ENCODE data around the gene TMEM150B. TPM values are rescaled to one million over a fixed set of nuclear protein-coding genes. Genes with fewer than 3 reads are reported as not detected.
"Not testable (repeated sequence)": the region's sequence is repeated elsewhere in the genome, so short reads cannot be mapped to it uniquely, and the experiment has no call there.

The TMEM150B gene
- total RNA-seq, 5 donors from 2014 or later (not counting 1 experiment from before 2014, with no cell fraction given) = 0.47 TPM; not detected in 4

GRCh38 chr19:55328774-55329318 lies 3.7 kb upstream of the TMEM150B start:
- peaks cover 0 to 18% of the 10 kb centered on the region in 2 donors for H3K27me3 Mint-ChIP-seq
- H3K4me3 ChIP-seq (ENCODE audit: control insufficient read depth in 1 of 2, extremely low read depth in 1 of 2, low read length in 1 of 2); H3K27ac Mint-ChIP-seq; H3K4me1 Mint-ChIP-seq; ATAC-seq (replicated peaks in 1 of 4); POLR2A ChIA-PET; H3K9me3 ChIP-seq; H3K4me3 Mint-ChIP-seq; H3K36me3 Mint-ChIP-seq; H3K9me3 Mint-ChIP-seq; CTCF ChIA-PET; H3K4me1 ChIP-seq (ENCODE audit: control insufficient read depth in 1 of 2, extremely low read depth in 1 of 2, insufficient read depth in 2 of 2, low read length in 2 of 2); H3K36me3 ChIP-seq (ENCODE audit: control insufficient read depth in 2 of 2, extremely low read depth in 1 of 2, insufficient read depth in 1 of 2, low read length in 1 of 2); H3K27ac ChIP-seq (ENCODE audit: low read length): not testable (repeated sequence)
- H3K27me3 ChIP-seq (replicated peaks in 1 of 2; ENCODE audit: control insufficient read depth in 2 of 2, extremely low read depth in 1 of 2, insufficient read depth in 2 of 2, low read length in 1 of 2) = peaks cover 0 to 31% of the 10 kb centered on the region in 2 experiments
- DNase-seq = peak in 1 of 35 experiments; percentile 29
- no CpG with 5 or more reads among the region's 4 CpGs for WGBS (ENCODE audit: insufficient coverage)

DNA sequence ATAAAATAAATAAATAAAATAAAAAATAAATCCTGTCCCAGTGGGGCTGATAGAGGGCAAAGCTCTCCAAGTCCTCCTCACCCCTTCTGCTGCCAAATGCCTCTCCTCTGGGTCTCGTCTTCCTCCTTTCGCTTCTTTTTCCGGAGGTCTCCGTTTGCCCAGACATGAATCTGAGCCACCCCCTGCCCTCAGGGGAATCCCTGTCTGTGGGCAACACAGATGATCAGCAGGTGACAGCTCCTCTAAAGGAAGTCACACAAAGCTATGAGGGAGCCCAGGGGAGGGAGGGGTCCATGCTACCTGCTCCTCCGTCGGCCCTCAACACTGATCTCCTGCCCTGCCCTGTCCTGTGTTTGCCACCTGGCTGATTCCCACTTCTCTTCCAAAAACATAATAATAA lies 479 bp downstream of the TMEM150B start:
- Mint-ChIP-seq H3K9me3 (no peaks in the 10 kb centered on the region), H3K36me3 (no peaks in the 10 kb centered on the region), H3K27ac (no peak overlapping the region), H3K27me3 (peaks cover 5 to 23% of the 10 kb centered on the region in 2 donors), H3K4me1 (no peaks in the 10 kb centered on the region), H3K4me3 (no peak overlapping the region)
- DNase-seq (no peak), ATAC-seq (replicated peaks in 1 of 4) (no peak)
- no peaks in the 10 kb centered on the region for H3K36me3 ChIP-seq (ENCODE audit: control insufficient read depth in 2 of 2, extremely low read depth in 1 of 2, insufficient read depth in 1 of 2, low read length in 1 of 2)
- H3K9me3 ChIP-seq = no peaks in the 10 kb centered on the region
- 86% methylated on average over 2 of the region's 6 CpGs for WGBS (ENCODE audit: insufficient coverage)
- POLR2A ChIA-PET = no interaction called here
- CTCF ChIA-PET = no interaction called here
- H3K27me3 ChIP-seq (replicated peaks in 1 of 2; ENCODE audit: control insufficient read depth in 2 of 2, extremely low read depth in 1 of 2, insufficient read depth in 2 of 2, low read length in 1 of 2) = peaks cover 0 to 36% of the 10 kb centered on the region in 2 experiments
- no peaks in the 10 kb centered on the region for H3K4me1 ChIP-seq (ENCODE audit: control insufficient read depth in 1 of 2, extremely low read depth in 1 of 2, insufficient read depth in 2 of 2, low read length in 2 of 2)
- H3K4me3 ChIP-seq (ENCODE audit: control insufficient read depth in 1 of 2, extremely low read depth in 1 of 2, low read length in 1 of 2) = no peak overlapping the region
- no peak overlapping the region for H3K27ac ChIP-seq (ENCODE audit: low read length)

DNA sequence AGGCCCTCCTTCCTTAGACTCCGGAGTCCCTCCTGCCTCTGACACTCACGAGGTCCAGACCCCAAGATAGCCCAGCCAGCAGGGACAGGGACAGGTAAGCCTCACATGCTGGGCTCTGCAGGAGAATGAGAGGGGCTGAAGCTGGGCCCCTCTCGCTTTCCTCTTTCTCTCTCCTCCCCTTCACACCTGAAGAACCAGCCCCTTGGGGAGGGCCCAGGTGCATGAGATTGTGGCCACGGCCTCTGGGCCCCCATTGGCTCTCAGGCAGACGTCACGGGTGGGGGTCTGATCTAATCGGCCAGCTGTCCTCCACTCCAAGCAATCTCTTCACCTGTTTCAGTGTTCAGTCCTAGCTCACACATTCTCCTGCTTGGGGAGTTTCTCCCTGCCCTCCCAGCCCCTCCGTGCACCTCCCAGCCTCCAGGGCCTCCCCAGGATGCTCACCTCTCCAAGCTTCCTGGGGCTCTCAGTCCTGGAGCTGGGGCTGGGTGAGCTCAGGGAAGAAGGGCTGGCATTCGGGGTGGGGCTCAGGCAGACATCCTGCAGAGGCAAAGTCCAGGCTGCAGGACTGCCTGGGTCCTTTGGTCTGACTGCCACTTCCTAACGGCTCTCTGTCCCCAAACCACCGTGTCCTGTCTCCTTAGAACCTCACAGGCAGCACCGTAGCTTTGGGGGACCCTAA lies 2.8 kb downstream of the TMEM150B start:
- CTCF ChIA-PET = no interaction called here
- H3K27me3 ChIP-seq (replicated peaks in 1 of 2; ENCODE audit: control insufficient read depth in 2 of 2, extremely low read depth in 1 of 2, insufficient read depth in 2 of 2, low read length in 1 of 2) = peaks cover 0 to 33% of the 10 kb centered on the region in 2 experiments

GRCh38 chr19:55321466-55322137 lies 3.5 kb downstream of the TMEM150B start:
- no peaks in the 10 kb centered on the region for H3K9me3 ChIP-seq
- no peaks in the 10 kb centered on the region for H3K4me1 ChIP-seq (ENCODE audit: control insufficient read depth in 1 of 2, extremely low read depth in 1 of 2, insufficient read depth in 2 of 2, low read length in 2 of 2)
- peaks cover 0 to 33% of the 10 kb centered on the region in 2 experiments for H3K27me3 ChIP-seq (replicated peaks in 1 of 2; ENCODE audit: control insufficient read depth in 2 of 2, extremely low read depth in 1 of 2, insufficient read depth in 2 of 2, low read length in 1 of 2)
- no peak overlapping the region for H3K27ac ChIP-seq (ENCODE audit: low read length)
- 21% methylated on average over 2 of the region's 9 CpGs for WGBS (ENCODE audit: insufficient coverage)
- CTCF ChIA-PET = interaction anchor here in 1 of 2 donors (0.5 kb wide), 1 partner anchor 16 kb away, joined by 3 read pairs; no protein-coding TSS in a partner anchor
- no peak overlapping the region for H3K4me3 Mint-ChIP-seq
- no peaks in the 10 kb centered on the region for H3K36me3 ChIP-seq (ENCODE audit: control insufficient read depth in 2 of 2, extremely low read depth in 1 of 2, insufficient read depth in 1 of 2, low read length in 1 of 2)
- H3K9me3 Mint-ChIP-seq = no peaks in the 10 kb centered on the region
- ATAC-seq (replicated peaks in 1 of 4) (no peak), DNase-seq (no peak)
- POLR2A ChIA-PET = no interaction called here
- H3K36me3 Mint-ChIP-seq = no peaks in the 10 kb centered on the region
- no peaks in the 10 kb centered on the region for H3K4me1 Mint-ChIP-seq
- no peak overlapping the region for H3K27ac Mint-ChIP-seq
- H3K4me3 ChIP-seq (ENCODE audit: control insufficient read depth in 1 of 2, extremely low read depth in 1 of 2, low read length in 1 of 2) = no peak overlapping the region
- H3K27me3 Mint-ChIP-seq = peaks cover 5 to 19% of the 10 kb centered on the region in 2 donors

More for the DNA sequence above, 2.8 kb downstream of the TMEM150B start:
- Mint-ChIP-seq H3K36me3 (no peaks in the 10 kb centered on the region), H3K9me3 (no peaks in the 10 kb centered on the region), H3K27ac (no peak overlapping the region), H3K27me3 (peaks cover 5 to 19% of the 10 kb centered on the region in 2 donors), H3K4me3 (no peak overlapping the region), H3K4me1 (no peaks in the 10 kb centered on the region)
- no peak overlapping the region for H3K27ac ChIP-seq (ENCODE audit: low read length)
- H3K4me3 ChIP-seq (ENCODE audit: control insufficient read depth in 1 of 2, extremely low read depth in 1 of 2, low read length in 1 of 2) = no peak overlapping the region
- H3K36me3 ChIP-seq (ENCODE audit: control insufficient read depth in 2 of 2, extremely low read depth in 1 of 2, insufficient read depth in 1 of 2, low read length in 1 of 2) = no peaks in the 10 kb centered on the region
- H3K9me3 ChIP-seq = no peaks in the 10 kb centered on the region
- no peak for ATAC-seq (replicated peaks in 1 of 4)
- H3K4me1 ChIP-seq (ENCODE audit: control insufficient read depth in 1 of 2, extremely low read depth in 1 of 2, insufficient read depth in 2 of 2, low read length in 2 of 2) = no peaks in the 10 kb centered on the region
- 65% methylated on average over 10 of the region's 12 CpGs for WGBS (ENCODE audit: insufficient coverage)
- POLR2A ChIA-PET = no interaction called here
- no peak for DNase-seq

GRCh38 chr19:55320844-55321419 lies 4.2 kb downstream of the TMEM150B start:
- Histone ChIP-seq H3K36me3 (ENCODE audit: control insufficient read depth in 2 of 2, extremely low read depth in 1 of 2, insufficient read depth in 1 of 2, low read length in 1 of 2) (no peaks in the 10 kb centered on the region), H3K27ac (ENCODE audit: low read length) (no peak overlapping the region), H3K4me1 (ENCODE audit: control insufficient read depth in 1 of 2, extremely low read depth in 1 of 2, insufficient read depth in 2 of 2, low read length in 2 of 2) (no peaks in the 10 kb centered on the region), H3K9me3 (no peaks in the 10 kb centered on the region), H3K4me3 (ENCODE audit: control insufficient read depth in 1 of 2, extremely low read depth in 1 of 2, low read length in 1 of 2) (no peak overlapping the region), H3K27me3 (replicated peaks in 1 of 2; ENCODE audit: control insufficient read depth in 2 of 2, extremely low read depth in 1 of 2, insufficient read depth in 2 of 2, low read length in 1 of 2) (peaks cover 0 to 33% of the 10 kb centered on the region in 2 experiments)
- Mint-ChIP-seq H3K4me1 (no peaks in the 10 kb centered on the region), H3K27ac (no peak overlapping the region), H3K4me3 (no peak overlapping the region), H3K36me3 (no peaks in the 10 kb centered on the region), H3K9me3 (no peaks in the 10 kb centered on the region), H3K27me3 (peaks cover 5 to 16% of the 10 kb centered on the region in 2 donors)
- no peak for DNase-seq
- WGBS (ENCODE audit: insufficient coverage) = 85% methylated on average over 8 of the region's 8 CpGs
- no peak for ATAC-seq (replicated peaks in 1 of 4)
- CTCF ChIA-PET = interaction anchor here in 1 of 2 donors (0.5 kb wide), 1 partner anchor 17 kb away, joined by 3 read pairs; no protein-coding TSS in a partner anchor
- POLR2A ChIA-PET = no interaction called here

DNA sequence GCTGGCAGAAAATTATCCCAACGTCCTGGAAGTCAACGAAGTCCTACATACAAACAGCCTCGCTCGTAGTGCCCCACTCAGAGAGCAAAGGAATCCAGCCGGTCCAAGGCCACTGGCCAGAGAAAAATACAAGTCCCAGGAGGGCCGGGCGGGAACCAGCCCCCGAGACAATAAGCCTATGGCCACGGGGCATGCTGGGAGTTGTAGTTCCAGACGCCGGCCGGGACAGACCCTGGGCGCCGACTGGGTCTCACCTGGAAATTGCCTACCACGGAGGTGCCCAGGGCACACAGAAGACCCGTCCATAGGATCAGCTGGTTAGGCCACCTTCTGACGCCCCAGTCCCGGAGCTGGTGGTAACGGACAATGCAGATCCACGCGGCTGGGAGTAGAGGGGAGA lies 5.4 kb downstream of the TMEM150B start:
- peaks cover 0 to 29% of the 10 kb centered on the region in 2 experiments for H3K27me3 ChIP-seq (replicated peaks in 1 of 2; ENCODE audit: control insufficient read depth in 2 of 2, extremely low read depth in 1 of 2, insufficient read depth in 2 of 2, low read length in 1 of 2)
- H3K36me3 ChIP-seq (ENCODE audit: control insufficient read depth in 2 of 2, extremely low read depth in 1 of 2, insufficient read depth in 1 of 2, low read length in 1 of 2) = no peaks in the 10 kb centered on the region
- H3K4me3 ChIP-seq (ENCODE audit: control insufficient read depth in 1 of 2, extremely low read depth in 1 of 2, low read length in 1 of 2) = no peak overlapping the region
- H3K4me1 Mint-ChIP-seq = no peaks in the 10 kb centered on the region
- no peak overlapping the region for H3K27ac ChIP-seq (ENCODE audit: low read length)
- ChIA-PET POLR2A (no interaction called here), CTCF (no interaction called here)
- no peaks in the 10 kb centered on the region for H3K9me3 Mint-ChIP-seq
- no peaks in the 10 kb centered on the region for H3K9me3 ChIP-seq
- no peak overlapping the region for H3K4me3 Mint-ChIP-seq
- 83% methylated on average over 20 of the region's 21 CpGs for WGBS (ENCODE audit: insufficient coverage)
- H3K36me3 Mint-ChIP-seq = no peaks in the 10 kb centered on the region
- H3K27me3 Mint-ChIP-seq = peaks cover 5 to 13% of the 10 kb centered on the region in 2 donors
- ATAC-seq (replicated peaks in 1 of 4) = no peak
- no peaks in the 10 kb centered on the region for H3K4me1 ChIP-seq (ENCODE audit: control insufficient read depth in 1 of 2, extremely low read depth in 1 of 2, insufficient read depth in 2 of 2, low read length in 2 of 2)
- no peak overlapping the region for H3K27ac Mint-ChIP-seq
- no peak for DNase-seq
